ENCODE measurements around the gene RNU5D-1.
"Not testable (repeated sequence)": the region's sequence is repeated elsewhere in the genome, so short reads cannot be mapped to it uniquely, and the experiment has no call there.

Gene RNU5D-1

DNA sequence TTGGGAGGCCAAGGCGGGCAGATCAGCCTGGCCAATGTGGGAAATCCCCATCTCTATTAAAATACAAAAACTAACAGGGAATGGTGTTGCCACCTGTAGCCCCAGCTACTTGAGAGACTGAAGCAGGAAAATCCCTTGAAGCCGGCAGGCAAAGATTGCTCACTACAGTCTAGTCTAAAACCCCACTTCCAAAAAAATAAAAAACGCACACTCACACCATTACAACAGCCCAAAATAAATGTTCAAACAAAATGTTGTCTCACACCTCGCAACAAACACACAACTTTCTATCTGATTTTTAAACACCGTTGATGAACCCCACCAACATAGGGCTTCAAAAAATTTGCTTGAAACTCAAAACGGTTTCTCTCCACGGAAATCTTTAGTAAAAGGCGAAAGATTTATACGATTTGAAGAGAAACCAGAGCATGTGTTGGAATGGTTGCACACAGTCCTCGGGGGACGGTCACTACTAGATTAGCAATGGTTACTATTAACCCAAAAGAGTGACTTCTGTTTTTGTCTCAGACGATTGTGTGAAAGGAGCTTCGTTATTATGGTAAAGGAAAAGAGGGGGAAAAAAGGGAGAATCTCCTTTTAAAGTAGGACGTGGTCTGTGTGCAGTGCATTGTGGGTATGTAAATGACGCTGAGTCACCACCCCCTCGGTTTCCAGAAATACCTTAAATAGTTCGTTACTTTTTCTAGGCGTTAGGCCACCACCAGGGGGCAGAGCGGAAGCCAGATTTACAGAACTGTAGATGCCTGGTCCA lies at the start of gene RNU5D-1:
Gene RNU5D-1 (minus strand): TSS at position 430 of the 772 bp plus-strand sequence.
- DNase-seq = peak; percentile 92 to 93

DNA sequence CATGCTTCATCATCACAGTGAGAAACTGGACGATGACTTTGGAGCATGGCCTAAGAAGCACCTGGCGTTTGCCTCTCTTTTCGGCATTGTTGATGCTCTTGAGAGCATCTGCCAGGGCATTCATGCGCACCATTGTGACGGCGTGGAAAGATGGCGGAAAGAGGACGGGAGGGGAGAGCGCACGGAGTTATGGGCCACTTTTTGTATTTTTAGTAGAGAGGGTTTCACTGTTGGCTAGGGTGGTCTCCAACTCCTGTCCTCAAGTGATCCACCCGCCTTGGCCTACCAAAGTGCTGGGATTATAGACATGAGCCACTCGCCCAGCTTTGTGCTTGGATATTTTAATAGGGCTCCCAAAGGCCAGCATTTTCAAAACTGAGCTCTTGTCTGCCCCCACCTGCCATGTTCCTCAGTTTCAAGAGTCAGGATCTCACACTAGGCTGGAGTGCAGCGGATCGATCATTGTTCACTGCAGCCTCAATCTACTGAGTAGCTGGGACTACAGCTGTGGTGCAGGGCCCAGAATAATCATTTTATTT lies 49.7 kb upstream of the RNU5D-1 start:
- no peak for DNase-seq

DNA sequence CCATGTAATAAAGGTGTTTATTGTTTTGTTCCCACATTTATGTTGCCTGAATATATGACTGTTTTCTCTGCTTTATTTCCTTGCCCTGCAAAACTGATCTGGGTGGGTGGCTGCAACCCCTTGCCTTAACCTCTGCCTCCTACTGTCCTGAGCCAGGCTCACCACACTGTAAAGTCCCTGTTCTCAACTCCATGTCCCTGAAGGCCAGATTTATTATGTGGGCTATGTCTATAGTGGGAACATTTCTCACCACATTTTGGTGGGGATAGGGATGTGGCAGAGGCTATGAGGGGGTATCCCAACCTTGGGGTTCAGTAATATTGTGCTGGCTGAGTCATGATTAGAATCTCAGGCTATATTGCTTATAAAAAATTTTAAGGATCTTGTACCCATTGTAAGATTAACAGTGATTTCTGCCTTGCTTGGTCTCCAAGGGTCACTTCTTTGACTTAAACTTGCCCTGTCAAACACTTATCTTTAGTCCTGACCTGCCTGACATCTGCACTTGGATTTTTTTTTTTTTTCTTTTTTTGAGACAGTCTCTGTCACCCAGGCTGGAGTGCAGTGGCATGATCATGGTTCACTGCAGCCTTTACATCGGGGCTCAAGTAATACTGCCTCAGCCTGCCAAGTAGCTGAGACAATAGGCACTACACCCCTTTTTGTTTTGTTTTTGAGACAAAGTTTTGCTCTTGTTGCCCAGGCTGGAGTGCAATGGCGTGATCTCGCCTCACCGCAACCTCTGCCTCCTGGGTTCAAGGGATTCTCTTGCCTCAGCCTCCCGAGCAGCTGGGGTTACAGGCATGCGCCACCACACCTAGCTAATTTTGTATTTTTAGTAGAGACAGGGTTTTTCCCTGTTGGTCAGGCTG lies 48.0 kb upstream of the RNU5D-1 start:
- no peak for DNase-seq

DNA sequence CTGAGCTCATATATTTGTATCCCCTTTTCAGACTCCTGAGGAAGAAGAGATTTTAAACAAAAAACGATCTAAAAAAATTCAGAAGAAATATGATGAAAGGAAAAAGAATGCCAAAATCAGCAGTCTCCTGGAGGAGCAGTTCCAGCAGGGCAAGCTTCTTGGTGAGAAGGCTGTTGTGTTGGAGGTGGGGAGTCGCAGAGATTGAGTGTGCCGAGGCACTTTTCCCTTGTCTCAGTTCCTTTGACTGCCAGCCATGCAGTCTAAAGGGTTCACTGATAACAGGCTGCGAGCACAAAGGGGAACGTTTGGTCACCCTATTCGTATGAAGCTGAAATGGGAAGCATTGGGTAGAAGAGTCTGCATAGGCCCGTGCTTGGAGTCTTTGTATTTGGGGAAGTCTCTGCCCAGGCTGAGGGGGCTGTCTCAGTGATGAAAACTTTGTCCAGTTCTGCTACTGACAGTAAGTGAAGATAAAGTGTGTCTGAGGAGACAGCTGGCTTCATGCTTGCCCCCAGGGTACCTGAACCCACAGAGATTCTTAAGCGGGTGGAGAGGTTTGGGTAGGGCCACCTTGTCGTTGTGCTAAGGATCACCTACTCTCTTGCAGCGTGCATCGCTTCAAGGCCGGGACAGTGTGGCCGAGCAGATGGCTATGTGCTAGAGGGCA lies 47.1 kb upstream of the RNU5D-1 start:
- DNase-seq = no peak

DNA sequence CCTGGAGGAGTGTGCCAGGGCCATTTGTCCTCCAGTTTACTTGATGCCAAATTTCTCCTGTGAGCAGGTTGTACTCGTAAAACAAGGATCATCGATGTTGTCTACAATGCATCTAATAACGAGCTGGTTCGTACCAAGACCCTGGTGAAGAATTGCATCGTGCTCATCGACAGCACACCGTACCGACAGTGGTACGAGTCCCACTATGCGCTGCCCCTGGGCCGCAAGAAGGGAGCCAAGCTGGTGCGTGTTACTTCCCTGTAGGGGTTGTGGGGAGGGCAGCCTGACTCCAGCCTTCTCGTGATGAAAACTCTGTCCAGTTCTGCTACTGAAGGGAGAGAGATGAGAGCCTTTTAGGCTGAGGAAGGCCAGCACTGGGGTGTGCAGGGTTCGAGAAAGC lies 46.6 kb upstream of the RNU5D-1 start:
- no peak for DNase-seq

DNA sequence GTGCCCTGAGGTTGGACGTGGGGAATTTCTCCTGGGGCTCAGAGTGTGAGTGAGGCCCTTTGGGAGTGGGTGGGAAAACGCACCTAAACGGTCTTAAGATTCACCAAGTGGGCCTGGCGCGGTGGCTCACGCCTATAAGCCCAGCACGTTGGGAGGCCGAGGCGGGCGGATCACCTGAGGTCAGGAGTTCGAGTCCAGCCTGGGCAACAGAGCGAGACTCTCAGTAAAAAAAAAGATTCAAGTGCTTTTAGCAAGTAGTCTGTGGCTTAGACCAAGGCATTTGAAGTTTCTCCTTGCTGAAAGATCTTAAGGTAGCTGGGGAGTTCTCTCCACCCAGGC lies 45.7 kb upstream of the RNU5D-1 start:
- no peak for DNase-seq

DNA sequence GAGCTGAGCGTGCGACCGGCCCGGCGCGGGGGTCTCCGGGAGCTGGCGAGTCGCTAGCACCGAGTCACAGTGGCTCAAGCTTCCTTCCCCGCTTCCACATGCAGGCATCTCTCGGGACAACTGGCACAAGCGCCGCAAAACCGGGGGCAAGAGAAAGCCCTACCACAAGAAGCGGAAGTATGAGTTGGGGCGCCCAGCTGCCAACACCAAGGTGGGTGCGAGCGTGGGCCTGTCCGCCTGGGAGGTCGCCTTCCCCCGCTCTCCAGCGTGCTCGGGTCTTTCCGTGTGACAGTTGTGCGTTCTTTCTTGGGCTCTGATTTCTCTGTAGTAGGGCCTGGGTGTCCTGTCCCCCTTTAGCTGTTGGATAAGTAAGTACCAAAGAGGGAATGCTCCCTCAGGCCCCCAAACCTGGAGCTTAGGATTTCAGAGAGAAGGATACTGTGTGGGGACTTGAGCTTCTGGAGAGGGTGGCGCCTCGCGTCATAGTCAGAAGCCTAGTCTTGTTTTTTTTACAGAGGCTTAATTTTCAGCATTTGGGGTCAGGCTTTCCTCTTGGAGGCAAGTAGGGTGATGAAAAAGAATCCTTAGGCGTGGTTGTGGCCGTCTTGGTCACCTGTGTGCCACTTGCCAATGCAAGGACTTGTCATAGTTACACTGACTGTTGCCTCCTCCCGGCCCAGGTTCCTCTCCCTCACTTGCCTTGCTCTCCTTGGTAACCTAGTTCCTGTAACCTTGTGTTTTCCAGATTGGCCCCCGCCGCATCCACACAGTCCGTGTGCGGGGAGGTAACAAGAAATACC lies 45.2 kb upstream of the RNU5D-1 start:
- DNase-seq = no peak

DNA sequence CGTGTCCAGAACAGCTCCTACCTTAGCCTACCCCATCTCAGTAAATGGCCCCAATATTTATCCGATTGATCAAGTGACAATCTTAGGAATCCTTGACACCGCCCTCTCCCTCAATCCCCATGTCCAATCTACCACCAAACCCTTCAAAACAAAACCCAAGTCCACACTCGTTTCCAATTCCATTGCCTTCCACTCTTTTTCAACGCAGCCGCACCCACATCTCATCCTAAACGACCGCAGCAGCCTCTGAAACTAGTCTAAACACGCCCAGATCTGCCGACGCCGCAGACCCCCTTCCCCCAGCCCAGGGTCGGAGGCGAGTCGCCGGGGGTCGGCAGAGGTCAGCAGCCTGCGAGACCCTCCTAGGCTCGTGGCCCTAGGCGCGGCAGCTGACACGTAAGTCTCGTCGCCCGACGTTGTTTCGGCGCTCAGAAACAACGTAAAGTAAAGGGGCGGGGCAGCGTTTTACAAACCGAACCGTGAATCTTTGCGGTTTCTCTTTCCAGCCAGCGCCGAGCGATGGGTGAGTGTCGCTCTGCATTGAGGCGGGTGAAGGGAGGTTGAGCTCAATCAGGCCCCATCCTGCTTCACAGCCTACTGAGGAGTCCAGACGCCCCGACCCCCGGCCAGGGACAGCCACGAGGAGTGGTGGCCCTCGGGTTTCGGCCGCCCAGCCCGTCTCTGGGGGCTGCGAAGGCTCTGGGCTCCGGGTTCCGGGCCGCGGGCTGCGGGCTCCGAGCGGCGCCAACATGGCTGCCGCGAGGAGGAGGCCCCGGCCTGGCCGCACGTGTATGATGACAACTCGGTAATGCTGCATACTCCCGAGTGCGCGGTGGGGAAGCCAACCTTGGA lies 44.3 kb upstream of the RNU5D-1 start, which contains the start of gene RPS8:
Gene RPS8 (plus strand): TSS at position 463 of the 852 bp plus-strand sequence. CDS start 57 bp downstream, at position 520.
- peak; percentile 85 to 92 for DNase-seq

DNA sequence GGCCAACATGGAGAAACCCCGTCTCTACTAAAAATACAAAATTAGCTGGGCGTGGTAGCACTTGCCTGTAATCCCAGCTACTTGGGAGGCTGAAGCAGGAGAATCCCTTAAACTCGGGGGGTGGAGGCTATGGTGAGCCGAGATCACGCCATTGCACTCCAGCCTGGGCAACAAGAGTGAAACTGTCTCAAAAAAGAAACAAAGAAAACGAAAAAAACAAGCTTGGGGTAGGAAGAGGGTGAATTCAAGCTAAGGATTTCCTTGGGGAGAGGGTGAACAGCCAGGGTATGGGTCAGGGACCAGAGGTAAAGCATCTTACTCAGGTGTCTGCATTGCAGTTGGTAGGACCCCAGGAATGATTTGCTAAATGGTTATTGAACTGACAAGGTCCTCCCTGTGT lies 35.5 kb upstream of the RNU5D-1 start:
- not testable (repeated sequence) for DNase-seq

DNA sequence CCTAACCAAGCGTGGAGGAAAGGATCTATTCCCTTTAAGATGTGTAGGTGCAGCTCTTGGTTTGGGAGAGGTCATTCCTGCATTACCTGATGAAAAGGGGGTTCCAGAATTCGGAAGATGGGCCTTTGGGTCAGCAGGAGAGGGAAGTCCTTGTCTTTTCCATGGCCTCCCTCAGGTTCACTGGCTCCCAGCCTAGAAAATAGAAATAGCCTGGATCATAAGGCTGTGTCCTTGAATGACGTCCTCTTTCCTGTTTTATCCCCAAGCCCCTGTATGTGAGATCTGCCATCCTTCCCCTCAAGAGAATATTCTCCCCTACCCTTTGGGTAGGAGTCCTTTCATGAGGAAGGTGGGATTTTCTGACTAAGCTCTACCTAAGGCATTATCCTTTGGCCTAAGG lies 29.9 kb upstream of the RNU5D-1 start:
- DNase-seq = no peak

DNA sequence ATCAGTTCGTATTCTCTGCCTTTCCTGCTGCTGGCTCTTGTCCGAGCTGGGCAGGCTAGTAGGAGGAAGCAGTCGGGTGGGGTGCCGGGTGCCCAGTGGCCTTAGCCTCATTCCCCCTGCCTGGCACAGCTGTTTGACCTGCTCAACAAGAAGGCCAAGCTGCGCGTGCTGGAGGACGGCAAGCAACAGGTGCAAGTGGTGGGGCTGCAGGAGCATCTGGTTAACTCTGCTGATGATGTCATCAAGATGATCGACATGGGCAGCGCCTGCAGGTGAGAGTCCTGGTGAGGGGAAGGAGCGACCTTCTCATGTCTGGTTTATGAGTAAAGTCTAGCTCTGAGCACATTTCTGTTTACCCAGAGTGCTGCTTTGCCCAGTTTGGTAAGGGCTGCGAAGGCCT lies 28.1 kb upstream of the RNU5D-1 start:
- no peak for DNase-seq

DNA sequence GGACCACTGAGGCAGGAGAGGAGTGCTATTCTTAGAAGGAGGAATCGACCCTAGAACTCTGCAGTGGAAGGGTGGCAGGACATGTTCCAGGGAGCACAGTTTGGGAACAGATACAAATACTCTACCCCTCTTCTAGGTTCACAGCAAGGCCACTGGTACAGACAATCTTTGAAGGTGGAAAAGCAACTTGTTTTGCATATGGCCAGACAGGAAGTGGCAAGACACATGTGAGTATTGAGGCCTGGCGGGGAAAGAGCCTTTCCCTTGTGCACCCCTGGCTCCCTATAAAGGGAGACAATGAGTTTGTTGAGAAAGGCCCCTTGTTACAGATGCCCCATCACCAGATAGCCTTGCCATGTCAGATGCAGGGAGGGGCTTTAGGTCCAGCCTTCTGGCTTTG lies 26.4 kb upstream of the RNU5D-1 start:
- no peak for DNase-seq

DNA sequence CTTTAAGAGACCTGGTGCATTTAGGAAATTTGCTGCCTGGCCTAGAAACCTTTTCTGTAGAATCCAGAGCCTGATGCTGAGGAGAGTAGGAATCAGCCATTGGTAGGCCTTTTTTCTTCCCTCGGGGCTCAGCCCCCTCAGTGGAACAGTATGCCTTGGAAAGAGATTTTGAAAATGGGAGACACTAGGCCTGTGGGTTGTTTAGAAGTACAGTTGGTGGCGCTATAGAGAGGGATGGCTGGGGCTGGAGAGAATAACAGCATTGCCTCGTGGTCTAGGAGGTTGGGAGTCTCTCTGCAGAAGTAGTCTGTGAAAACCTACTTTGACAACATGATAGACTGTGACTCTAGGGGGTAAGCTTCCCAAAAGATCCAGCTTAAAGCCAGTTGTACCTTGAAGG lies 16.9 kb upstream of the RNU5D-1 start:
- DNase-seq = no peak

DNA sequence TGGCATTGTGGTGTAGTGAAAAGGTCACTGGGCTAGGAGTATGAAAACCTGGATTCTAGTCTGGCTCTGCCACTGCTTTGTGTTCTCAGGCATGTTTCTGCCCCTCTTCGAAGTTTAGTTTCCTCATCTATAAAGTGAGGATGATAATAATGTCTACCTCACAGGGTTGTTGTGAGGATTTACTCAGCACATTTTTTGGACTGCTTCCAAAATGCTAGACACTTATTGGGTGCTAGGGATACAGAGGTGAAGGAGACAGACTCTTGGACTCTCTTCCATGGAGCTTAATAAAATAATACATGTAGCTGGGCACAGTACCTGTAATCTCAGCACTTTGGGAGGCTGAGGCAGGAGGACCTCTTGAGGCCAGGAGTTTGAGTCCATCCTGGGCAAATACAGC lies 12.2 kb upstream of the RNU5D-1 start:
- no peak for DNase-seq

DNA sequence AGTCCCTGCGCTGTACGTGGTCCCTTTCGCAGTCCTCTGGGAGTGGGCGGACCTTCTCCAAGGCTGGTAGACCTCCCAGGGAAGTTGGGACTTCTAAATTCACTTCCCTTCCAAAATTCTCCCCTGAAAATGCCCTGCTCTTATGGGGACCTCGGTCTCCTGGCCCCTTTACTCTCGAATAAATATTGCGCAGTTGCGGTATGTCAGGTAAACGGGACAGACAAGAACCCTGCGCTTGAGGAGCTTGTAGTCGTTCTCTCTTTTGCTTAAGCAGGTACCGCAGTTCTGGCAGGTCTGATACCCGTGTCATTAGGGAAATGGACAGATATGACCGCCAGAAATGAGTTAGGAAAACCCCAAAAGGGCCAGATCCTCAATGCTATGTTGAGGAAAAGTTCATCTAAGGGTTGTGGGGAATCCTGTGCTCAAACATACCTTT lies 9.2 kb upstream of the RNU5D-1 start:
- no peak for DNase-seq

DNA sequence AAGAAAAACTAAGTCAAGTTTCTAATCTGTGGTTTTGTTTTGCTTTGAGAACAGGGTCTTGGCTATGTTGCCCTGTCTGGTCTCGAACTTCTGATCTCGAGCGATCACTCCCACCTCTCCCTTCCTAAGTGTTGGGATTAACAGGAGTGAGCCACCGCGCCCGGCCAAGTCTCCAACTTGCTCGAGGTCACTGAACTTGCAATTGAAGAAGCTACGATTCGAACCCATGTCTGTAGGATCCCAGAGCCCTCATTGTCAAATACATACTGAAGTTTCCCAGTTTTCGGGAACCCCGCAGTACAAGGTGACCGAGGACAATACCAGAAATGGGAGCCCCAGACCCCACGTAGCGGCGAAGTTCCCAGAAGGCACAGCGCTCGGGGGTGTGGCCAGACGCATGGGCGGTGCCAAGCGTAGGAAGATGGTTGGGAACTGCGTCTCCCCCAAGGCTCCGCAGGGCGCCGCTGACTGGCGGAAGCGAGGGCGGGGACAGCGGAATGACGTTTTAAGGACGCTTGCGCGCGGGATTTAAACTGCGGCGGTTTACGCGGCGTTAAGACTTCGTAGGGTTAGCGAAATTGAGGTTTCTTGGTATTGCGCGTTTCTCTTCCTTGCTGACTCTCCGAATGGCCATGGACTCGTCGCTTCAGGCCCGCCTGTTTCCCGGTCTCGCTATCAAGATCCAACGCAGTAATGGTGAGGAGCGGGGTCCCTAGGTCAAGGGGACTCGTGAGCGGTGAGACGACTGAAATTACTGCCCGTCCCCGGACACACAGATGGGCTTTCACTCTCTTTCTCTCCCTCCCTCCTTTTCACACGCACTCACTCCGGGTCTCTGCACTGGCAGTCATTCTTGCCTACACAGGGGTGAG lies 8.6 kb upstream of the RNU5D-1 start, which contains the start of gene KIF2C:
Gene KIF2C (plus strand): TSS at position 531 of the 872 bp plus-strand sequence. CDS start 96 bp downstream, at position 627.
- DNase-seq = peak; percentile 95 to 98

DNA sequence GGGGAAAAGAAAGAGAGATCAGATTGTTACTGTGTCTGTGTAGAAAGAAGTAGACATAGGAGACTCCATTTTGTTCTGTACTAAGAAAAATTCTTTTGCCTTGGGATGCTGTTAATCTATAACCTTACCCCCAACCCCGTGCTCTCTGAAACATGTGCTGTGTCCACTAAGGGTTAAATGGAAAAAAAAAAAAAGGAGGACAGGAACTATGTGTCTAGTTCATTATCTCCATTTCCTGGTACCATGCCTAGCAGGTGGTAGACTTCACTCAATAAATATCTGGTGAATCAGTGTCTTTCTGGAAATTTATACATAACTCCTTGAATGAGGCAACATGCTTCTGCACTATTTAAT lies 8.0 kb upstream of the RNU5D-1 start:
- DNase-seq = not testable (repeated sequence)

DNA sequence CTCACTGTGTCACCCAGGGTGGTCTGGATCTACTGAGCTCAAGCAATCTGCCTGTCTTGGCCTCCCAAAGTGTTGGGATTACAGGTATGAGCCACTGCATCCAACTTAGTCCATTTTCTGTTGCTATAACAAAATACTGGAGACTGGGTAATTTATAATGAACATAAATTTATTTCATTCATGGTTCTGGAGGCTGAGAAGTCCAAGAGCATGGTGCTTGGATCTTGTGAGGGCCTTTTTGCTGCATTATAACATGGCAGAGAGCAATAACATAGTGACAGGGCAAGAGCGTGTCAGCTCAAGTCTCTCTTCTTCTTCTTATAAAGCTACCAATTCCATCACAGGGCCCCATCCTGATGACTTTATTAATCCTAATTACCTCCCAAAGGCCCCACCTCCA lies 5.0 kb upstream of the RNU5D-1 start:
- no peak for DNase-seq

DNA sequence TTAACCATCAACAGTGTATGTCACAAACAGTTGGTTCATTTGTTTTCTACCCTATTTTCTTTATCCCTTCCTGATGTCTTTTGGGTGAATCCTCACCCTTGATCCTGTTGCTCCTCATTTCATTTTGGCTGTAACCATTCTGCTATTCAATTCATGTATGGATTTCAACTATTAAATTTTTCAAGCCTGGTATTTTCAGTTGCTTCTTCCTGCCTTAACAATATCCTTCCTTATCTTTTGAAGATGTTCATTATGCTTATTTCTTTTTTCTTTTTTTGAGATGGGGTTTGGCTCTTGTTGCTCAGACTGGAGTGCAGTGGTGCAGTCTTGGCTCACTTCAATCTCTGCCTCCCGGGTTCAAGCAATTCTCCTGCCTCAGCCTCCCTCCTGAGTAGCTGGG lies 2.8 kb upstream of the RNU5D-1 start:
- no peak for DNase-seq

DNA sequence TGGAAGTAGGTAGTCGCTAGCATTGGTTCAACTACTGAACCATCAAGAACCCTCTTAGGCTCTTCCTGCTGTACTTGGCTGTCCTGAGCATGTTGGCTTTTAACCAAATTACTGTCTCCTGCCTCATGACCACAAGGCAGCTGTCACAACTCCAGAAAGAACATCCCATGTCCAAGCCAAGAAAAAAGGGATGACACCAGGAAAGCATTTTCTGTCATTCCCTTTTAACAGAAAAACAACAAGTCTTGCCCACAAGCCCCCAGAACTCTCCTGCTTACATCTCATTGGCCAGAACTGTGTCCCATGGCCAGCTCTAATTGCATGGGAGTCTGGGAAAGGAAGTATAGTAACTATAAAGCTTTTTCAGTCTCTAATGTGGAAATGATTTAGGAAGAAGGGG lies 2.4 kb upstream of the RNU5D-1 start:
- no peak for DNase-seq
